Ammon's horn (tissue), 1 donor: ENCODE results near the gene PJA2.

Source experiments
- DNase-seq: peaks from one replicate; pipeline ENCODE4 v3.0.0-alpha.2; 2016; ENCODE audit warnings: low spot score

Gene PJA2

GRCh38 chr5:109350537-109351270, 59.1 kb downstream of the PJA2 start:
- no peak for DNase-seq

- DNase-seq, result no peak
Observed at GRCh38 chr5:109349388-109349787, 60.4 kb downstream of the PJA2 start.

- peak; percentile 63 for DNase-seq
Observed at GRCh38 chr5:109347252-109347888, 62.4 kb downstream of the PJA2 start.

- DNase-seq, result no peak
Observed at GRCh38 chr5:109345699-109346098, 64.1 kb downstream of the PJA2 start.

- DNase-seq, result no peak
Observed at GRCh38 chr5:109340351-109340750, 69.4 kb downstream of the PJA2 start.

GRCh38 chr5:109335114-109335513, 74.7 kb downstream of the PJA2 start:
- no peak for DNase-seq

GRCh38 chr5:109334056-109334455, 75.7 kb downstream of the PJA2 start:
- DNase-seq, result no peak

GRCh38 chr5:109329333-109330237, 80.2 kb downstream of the PJA2 start:
- DNase-seq, result no peak

GRCh38 chr5:109328626-109329025, 81.1 kb downstream of the PJA2 start:
- DNase-seq, result no peak

- DNase-seq, result no peak
Observed at GRCh38 chr5:109327570-109327969, 82.2 kb downstream of the PJA2 start.

GRCh38 chr5:109326919-109327318, 82.9 kb downstream of the PJA2 start:
- DNase-seq, result no peak

- DNase-seq, result no peak
Observed at GRCh38 chr5:109325456-109325855, 84.3 kb downstream of the PJA2 start.

GRCh38 chr5:109324931-109325330, 84.8 kb downstream of the PJA2 start:
- no peak for DNase-seq

GRCh38 chr5:109324351-109324750, 85.4 kb downstream of the PJA2 start:
- no peak for DNase-seq

GRCh38 chr5:109322694-109323093, 87.1 kb downstream of the PJA2 start:
- DNase-seq, result no peak

- DNase-seq, result no peak
Observed at GRCh38 chr5:109319351-109319750, 90.4 kb downstream of the PJA2 start.

- no peak for DNase-seq
Observed at GRCh38 chr5:109318455-109319108, 91.2 kb downstream of the PJA2 start.

GRCh38 chr5:109316634-109317033, 93.1 kb downstream of the PJA2 start:
- no peak for DNase-seq

- DNase-seq, result no peak
Observed at GRCh38 chr5:109315245-109315644, 94.5 kb downstream of the PJA2 start.

GRCh38 chr5:109313127-109313526, 96.6 kb downstream of the PJA2 start:
- DNase-seq, result no peak

GRCh38 chr5:109312695-109313094, 97.1 kb downstream of the PJA2 start:
- DNase-seq, result no peak

- no peak for DNase-seq
Observed at GRCh38 chr5:109310315-109310714, 99.5 kb downstream of the PJA2 start.
